HG03342 (cell line): Measurements from ENCODE around the gene STAB2.
A peak's percentile ranks its signal among the peaks of the same experiment; 100 is the strongest.

Experiments
- ATAC-seq: cut with Tn5 transposase; IDR thresholded peaks from one replicate; pipeline ENCODE4 v1.9.1; 2021; ENCODE audit warnings: mild to moderate bottlenecking, moderate library complexity; ENCODE audit not compliant: unreplicated experiment

Gene STAB2, protein sequence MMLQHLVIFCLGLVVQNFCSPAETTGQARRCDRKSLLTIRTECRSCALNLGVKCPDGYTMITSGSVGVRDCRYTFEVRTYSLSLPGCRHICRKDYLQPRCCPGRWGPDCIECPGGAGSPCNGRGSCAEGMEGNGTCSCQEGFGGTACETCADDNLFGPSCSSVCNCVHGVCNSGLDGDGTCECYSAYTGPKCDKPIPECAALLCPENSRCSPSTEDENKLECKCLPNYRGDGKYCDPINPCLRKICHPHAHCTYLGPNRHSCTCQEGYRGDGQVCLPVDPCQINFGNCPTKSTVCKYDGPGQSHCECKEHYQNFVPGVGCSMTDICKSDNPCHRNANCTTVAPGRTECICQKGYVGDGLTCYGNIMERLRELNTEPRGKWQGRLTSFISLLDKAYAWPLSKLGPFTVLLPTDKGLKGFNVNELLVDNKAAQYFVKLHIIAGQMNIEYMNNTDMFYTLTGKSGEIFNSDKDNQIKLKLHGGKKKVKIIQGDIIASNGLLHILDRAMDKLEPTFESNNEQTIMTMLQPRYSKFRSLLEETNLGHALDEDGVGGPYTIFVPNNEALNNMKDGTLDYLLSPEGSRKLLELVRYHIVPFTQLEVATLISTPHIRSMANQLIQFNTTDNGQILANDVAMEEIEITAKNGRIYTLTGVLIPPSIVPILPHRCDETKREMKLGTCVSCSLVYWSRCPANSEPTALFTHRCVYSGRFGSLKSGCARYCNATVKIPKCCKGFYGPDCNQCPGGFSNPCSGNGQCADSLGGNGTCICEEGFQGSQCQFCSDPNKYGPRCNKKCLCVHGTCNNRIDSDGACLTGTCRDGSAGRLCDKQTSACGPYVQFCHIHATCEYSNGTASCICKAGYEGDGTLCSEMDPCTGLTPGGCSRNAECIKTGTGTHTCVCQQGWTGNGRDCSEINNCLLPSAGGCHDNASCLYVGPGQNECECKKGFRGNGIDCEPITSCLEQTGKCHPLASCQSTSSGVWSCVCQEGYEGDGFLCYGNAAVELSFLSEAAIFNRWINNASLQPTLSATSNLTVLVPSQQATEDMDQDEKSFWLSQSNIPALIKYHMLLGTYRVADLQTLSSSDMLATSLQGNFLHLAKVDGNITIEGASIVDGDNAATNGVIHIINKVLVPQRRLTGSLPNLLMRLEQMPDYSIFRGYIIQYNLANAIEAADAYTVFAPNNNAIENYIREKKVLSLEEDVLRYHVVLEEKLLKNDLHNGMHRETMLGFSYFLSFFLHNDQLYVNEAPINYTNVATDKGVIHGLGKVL (N-terminal part only)

DNA sequence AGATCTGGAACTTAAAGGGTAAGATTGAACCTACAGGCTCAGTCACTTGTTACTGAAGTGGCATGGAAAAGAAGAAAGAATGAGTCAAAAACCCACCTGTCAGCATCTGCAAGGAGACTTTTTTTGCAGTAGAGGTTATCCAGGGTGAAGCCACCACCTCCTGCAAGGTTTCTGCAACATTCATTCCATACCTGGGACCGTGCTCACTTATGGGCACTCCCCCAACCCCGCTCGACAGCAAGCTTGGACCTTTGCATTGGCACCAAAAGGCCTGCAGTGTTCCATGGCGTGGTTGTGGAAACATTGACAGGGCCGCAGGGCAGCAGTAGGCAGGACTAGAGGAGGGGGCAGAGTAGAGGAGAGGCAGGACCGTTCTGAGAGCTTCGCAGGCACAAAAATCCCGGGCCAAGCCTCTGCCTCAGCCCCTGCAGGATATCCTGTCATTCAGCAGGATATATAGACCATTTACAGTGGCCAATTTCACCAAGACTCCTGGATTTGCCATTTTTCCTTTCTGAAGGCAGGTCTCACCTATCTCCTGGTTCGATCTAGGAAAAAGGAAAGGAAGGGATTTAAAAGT lies at the start of gene STAB2:
TSS of gene STAB2 (plus strand) at position 483 of the 580 bp plus-strand sequence. CDS start 204 bp downstream, outside the sequence.
- no peak for ATAC-seq

DNA sequence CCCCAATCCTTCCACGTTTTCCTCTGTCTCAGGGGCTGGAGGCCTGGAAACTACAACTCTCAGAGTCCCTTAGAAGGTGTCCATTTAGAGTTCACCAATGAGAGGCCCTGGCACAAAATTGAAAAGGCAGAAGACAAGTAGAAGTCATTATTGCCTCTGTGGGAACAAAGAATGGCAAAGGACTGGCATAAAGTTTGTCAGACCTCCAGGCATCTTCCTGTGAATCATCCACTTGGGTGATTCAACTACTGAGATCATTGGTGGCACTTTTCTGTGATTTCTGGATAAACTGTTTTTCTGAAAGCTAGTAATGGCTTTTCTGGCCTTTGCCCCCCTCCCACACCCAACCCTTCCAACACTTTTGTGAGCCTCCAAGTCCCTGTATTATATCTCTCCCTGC lies 48.7 kb upstream of the STAB2 start:
- no peak for ATAC-seq

DNA sequence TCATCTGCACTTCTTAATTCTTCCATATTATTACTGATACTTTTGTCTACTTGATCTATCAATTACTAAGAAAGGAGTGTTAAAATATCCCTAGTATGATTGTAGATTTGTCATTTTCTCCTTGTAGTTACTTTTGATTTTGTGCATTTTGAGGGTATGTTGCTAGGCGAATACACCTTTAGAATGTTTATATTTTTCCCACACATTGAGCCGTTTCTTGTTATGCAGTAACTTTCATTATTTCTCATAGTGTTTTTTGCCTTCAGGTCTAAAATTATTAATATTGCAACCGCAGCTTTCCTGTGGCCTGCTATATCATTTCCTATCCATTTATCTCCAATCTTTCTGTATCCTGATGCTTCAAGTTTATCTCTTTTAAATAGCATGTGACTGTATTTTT lies 46.8 kb upstream of the STAB2 start:
- ATAC-seq: no peak

- ATAC-seq: no peak
Observed at GRCh38 chr12:103542078-103542477, 45.0 kb upstream of the STAB2 start.

DNA sequence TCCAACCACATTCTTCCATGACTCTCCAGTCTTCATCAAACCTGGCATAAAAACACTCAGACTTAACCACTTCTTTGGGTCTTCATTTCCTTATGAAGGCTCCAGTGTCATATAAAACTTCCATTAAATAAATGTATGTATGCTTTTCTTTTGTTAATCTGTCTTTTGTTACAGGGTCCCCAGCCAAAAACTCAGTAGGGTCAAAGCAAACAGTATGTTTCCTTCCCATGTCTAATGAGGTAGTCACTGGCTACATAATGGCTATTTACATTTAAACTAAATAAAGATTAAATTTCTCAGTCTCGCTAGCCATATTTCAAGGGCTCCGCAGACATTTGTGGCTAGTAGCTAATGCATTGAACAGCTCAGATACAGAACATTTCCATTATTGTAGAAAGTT lies 40.1 kb upstream of the STAB2 start:
- no peak for ATAC-seq

- ATAC-seq: no peak
Observed at GRCh38 chr12:103547376-103547775, 39.7 kb upstream of the STAB2 start.

DNA sequence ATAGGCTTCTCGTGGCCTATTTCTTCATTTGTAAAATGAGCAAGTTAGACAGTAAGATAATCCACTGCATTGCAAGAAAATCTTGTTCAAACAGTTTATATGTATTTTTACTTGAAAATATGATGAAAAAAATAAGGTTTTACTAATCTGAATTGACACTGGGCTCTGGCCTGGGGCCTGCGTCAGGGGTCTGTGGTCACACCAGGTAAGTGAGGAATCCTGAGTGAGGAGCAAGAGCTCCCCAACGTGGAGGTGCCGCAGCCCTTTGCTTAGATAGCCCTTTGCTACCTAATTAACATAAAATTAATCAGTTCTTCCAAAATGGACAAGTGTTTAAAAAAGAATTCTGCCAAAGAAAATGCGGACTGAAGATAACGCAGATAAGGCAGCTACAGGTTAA lies 39.1 kb upstream of the STAB2 start:
- no peak for ATAC-seq

- ATAC-seq: peak; percentile 61
Observed at GRCh38 chr12:103548622-103549601, 38.2 kb upstream of the STAB2 start.

DNA sequence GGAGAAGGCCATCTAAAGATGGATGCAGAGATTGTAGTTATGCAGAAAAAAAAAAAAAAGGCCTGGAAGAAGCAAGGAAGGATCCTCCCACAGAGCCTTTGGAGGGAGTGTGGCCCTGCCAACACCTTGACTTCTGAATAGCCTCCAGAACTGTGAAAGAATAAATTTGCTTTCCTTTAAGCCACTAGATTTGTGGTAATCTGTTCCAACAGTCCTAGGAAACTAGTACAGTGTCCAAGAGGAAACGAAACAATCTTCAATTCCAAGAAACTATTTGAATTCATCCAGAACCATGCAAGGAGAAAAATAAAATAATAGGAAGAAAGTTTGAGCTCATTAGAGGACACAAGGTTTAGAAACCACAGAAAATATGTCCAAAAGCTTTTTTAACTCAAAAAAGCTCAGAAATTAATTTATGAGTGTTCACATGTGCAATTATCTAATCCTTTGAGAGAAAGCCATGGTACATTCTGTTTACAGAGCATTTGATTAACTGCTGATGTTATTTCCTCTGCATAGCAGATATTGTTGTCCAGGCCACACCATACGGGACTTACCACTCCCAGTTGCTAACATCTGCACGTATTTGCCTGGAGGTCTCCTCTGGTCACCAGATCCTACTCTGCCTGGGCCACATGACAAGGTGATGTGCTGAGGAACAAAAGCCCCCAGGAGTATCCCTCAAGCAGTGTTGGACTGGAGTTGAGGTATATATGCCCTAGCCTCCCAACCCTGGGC lies 30.0 kb upstream of the STAB2 start:
- no peak for ATAC-seq

GRCh38 chr12:103557628-103558010 lies 29.5 kb upstream of the STAB2 start:
- ATAC-seq: no peak

DNA sequence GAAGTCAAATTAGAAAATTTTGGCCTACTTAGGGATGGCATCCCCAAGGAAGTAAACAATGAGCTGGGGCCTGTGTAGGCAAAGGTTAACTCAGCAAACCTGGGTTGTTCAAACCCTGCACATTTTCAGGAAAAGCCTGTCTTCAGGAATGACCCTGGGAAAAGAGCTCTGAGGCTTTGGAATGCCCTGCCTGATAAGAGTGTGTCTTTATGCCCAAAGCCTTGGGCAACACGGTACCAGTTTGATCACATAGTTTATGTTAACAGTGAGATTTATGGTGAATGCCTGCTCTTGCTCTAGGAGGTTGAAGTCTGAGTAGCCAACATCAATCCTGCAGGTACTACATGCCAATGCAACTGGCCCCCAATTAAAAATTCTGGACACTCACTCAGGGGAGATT lies 28.2 kb upstream of the STAB2 start:
- ATAC-seq: no peak

DNA sequence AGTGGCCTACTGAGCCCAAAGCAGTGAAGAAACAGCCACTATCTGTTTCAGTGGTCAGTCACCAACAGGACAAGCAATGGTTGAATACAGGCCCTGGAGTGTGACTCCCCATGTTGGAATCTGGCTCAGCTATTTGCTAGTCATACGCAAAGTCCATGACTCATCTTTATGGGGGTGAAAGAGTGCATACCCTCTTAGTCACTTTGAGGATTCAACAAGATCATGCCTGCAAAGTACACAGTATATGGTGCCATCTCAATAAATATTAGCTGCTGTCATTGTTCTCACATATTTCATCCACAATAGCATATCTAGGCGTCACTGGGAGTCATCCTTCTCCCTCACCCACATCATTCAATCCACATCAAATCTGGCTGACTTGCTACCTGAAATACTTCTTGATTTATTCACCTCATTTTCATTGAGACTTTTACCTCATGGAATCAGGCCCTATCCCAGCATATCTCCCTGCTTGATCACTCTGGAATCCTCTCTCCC lies 26.4 kb upstream of the STAB2 start:
- ATAC-seq: no peak

DNA sequence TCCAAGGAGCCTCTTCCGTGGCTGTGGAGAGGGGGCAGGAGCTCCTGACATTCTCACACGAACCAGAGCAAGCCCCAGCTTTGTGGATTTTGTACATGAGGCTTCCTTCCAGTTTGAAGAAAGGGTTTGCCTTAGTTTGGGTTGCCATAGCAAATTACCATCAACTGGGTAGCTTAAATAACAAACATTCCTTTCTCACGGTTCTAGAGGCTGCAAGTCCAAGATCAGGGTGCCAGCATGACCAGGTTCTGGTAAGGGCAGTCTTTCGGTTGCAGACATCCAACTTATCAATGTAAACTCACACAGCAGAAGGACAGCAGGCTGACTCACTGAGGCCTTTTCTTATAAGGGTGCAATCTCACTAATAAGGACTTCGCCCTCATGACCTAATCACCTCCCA lies 25.9 kb upstream of the STAB2 start:
- ATAC-seq: no peak

- ATAC-seq: no peak
Observed at GRCh38 chr12:103566398-103566797, 20.7 kb upstream of the STAB2 start.

DNA sequence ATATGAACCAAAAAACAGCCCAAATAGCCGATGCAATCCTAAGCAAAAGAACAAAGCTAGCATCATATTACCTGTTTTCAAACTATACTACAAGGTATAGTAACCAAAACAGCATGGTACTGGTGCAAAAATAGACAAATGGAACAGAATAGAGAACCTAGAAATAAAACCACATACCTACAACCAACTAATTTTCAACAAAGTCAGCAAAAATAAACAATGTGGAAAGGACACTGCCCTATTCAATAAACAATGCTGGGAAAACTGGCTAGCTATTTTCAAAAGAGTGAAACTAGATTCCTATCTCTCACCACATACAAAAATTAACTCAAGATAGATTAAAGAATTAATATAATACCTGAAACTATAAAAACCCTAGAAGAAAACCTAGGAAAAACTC lies 17.8 kb upstream of the STAB2 start:
- no peak for ATAC-seq

DNA sequence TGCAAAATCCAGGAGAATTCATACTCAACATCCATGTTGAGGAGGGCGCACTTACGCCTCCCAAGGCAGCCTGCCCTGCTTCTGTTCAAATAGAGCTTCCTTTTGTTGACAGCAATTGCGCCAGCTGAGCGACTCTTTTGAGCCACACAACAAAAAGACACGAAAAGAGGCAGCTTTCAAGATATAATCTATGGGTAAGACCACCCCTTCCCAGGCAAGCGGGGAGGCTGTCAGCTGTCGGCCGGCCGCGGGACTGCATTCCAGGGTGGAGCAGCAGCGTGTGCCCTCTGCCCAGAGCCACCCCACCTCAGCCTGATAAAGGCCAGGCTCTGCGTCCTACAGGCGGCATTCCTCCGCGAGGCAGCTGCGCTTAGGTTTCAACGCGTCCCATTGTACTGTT lies 15.8 kb upstream of the STAB2 start:
- no peak for ATAC-seq

DNA sequence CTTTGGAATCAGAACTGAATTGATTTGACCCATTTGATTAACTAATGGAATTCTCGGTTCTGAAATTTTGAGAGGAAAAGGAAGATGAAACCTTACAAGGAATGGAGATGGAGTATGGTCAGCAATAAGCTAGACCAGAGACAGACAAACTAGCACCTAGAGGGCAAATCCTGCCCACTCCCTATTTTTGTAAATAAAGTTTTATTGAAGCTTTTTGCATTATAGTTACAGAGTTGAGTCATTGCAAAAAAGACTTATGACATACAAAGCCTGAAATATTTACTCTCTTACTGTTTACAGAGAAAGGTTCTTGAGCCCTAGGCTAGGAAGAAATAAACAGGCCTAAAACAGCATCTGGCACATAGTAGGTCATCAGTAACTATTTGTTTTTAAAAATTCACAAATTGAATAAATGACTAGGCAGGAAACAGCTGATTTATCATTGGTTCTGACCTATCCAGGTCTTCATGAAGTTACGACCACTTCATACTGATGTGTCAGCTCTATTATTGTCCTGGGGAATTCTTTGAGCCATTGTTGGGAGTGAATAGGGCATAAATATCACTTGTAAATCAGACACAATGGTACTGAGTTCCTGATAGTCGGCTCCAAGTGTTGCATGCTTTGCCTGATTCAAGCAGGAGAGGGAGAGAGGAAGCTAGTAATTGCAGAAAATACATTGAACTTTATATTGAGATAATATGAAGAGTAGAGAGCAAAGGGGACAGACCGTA lies 14.6 kb upstream of the STAB2 start:
- ATAC-seq: no peak

DNA sequence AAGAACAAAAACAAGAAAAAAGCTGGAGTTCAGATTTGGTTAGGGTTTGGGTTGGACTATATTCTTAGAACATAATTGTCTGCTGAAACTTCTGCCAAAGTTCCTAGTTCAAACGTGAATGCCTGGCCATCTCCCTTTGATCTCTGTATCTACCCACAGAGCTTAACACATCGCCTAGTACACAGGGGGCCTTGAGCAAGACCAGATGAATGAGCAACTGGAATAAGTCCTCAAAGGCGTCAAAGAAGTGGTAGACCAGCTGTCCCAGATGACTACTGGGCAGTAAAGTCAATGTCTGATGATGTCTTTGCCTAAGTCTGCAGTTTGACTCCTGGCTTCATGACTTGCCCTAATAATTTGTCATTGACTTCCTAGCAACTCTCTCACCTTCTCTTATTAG lies 13.9 kb upstream of the STAB2 start:
- no peak for ATAC-seq
